ENCODE measurements around the gene CRHR2. TPM values are rescaled to one million over a fixed set of nuclear protein-coding genes. Genes with fewer than 3 reads are reported as not detected.
A peak's percentile ranks its signal among the peaks of the same experiment; 100 is the strongest.

The CRHR2 gene
- polyA plus RNA-seq, 2 of the 4 experiments (the other 2 are of a cell fraction): not detected

- FAIRE-seq (no peak), DNase-seq (ENCODE audit: low read depth in 1 of 2, low spot score in 1 of 2) (no peak), ATAC-seq (peak; percentile 27 to 51; a peak in 1 of 6 replicates)
- H3K4me3 ChIP-seq: no peak overlapping the region
- no peak overlapping the region for H3K4me2 ChIP-seq
- TF ChIP-seq ELK1 (IDR thresholded peaks at IDR 0.05; ENCODE audit: low read depth, low read length) (no peak), HOXB5 (CRISPR knock-in tag; IDR thresholded peaks at IDR 0.05) (no peak), MAFK (IDR thresholded peaks at IDR 0.05; ENCODE audit: partially characterized antibody) (peak; percentile 94)
- TF ChIP-seq, protein P1, sequence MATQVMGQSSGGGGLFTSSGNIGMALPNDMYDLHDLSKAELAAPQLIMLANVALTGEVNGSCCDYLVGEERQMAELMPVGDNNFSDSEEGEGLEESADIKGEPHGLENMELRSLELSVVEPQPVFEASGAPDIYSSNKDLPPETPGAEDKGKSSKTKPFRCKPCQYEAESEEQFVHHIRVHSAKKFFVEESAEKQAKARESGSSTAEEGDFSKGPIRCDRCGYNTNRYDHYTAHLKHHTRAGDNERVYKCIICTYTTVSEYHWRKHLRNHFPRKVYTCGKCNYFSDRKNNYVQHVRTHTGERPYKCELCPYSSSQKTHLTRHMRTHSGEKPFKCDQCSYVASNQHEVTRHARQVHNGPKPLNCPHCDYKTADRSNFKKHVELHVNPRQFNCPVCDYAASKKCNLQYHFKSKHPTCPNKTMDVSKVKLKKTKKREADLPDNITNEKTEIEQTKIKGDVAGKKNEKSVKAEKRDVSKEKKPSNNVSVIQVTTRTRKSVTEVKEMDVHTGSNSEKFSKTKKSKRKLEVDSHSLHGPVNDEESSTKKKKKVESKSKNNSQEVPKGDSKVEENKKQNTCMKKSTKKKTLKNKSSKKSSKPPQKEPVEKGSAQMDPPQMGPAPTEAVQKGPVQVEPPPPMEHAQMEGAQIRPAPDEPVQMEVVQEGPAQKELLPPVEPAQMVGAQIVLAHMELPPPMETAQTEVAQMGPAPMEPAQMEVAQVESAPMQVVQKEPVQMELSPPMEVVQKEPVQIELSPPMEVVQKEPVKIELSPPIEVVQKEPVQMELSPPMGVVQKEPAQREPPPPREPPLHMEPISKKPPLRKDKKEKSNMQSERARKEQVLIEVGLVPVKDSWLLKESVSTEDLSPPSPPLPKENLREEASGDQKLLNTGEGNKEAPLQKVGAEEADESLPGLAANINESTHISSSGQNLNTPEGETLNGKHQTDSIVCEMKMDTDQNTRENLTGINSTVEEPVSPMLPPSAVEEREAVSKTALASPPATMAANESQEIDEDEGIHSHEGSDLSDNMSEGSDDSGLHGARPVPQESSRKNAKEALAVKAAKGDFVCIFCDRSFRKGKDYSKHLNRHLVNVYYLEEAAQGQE (IDR thresholded peaks at IDR 0.05): no peak
- CTCF ChIA-PET: interaction anchor here (1.0 to 1.7 kb wide), 5 partner anchors 15 to 127 kb away, joined by 3 to 4 read pairs (median 4); no protein-coding TSS in a partner anchor
- WGBS (ENCODE audit: missing lambda C conversion rate): 92% methylated on average over 4 of the region's 4 CpGs
- H3K9me3 ChIP-seq: no peaks in the 10 kb centered on the region
- no peaks in the 10 kb centered on the region for H3K4me1 ChIP-seq
- 0 out of 6 replicates have a peak overlapping the region, but pooled peaks of 1 of the 2 experiments have one; percentile 9 for H3K27ac ChIP-seq
- POLR2A ChIA-PET: no interaction called here
Observed at GRCh38 chr7:30613366-30614325, 68.6 kb downstream of the CRHR2 start.

- ChIA-PET POLR2A (no interaction called here), CTCF (interaction anchor here (0.8 to 1.7 kb wide), 3 partner anchors 17 to 49 kb away, joined by 3 to 4 read pairs (median 3); no protein-coding TSS in a partner anchor)
- Histone ChIP-seq H3K9me3 (no peaks in the 10 kb centered on the region), H3K4me3 (no peak overlapping the region), H3K4me1 (no peaks in the 10 kb centered on the region), H3K27ac (no peak overlapping the region), H3K4me2 (no peak overlapping the region)
- ATAC-seq (no peak), DNase-seq (ENCODE audit: low read depth in 1 of 2, low spot score in 1 of 2) (no peak), FAIRE-seq (no peak)
- peak; percentile 43 for TF ChIP-seq MAFK (IDR thresholded peaks at IDR 0.05; ENCODE audit: partially characterized antibody)
- TF ChIP-seq CTCF (IDR thresholded peaks at IDR 0.05): no peak
- 88% methylated on average over 6 of the region's 6 CpGs for WGBS (ENCODE audit: missing lambda C conversion rate)
Observed at GRCh38 chr7:30612658-30613265, 69.5 kb downstream of the CRHR2 start.

DNA sequence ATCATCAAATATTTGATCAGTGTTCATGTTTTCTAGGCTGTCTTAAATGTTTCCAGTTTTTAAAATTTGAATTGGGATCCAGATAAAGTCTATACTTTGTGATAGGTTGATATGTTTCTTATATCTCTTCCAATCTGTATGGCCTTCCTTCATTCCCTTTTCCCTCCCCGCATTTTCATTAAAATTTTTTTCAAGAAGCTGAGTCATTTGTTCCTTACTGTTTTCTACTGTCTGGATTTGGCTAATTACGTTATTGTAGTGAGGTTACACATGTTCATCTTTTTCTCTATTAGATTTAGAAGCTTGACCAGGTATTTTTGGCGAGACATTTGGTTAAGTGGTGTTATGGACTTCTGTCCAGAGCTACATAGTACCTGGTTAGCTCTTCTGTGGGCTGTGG is 76.4 kb downstream of the CRHR2 start:
- no peaks in the 10 kb centered on the region for H3K4me1 ChIP-seq
- H3K9me3 ChIP-seq: no peaks in the 10 kb centered on the region
- H3K4me3 ChIP-seq: no peak overlapping the region
- DNase-seq (ENCODE audit: low read depth in 1 of 2, low spot score in 1 of 2) (no peak), ATAC-seq (no peak), FAIRE-seq (no peak)
- WGBS (ENCODE audit: missing lambda C conversion rate): 93% methylated on average over 3 of the region's 3 CpGs
- no peak overlapping the region for H3K27ac ChIP-seq
- CTCF ChIA-PET: no interaction called here
- H3K4me2 ChIP-seq: no peak overlapping the region
- POLR2A ChIA-PET: interaction anchor here (1.3 kb wide), 1 partner anchor 10 kb away, joined by 6 read pairs; no protein-coding TSS in a partner anchor
- TF ChIP-seq POLR2AphosphoS2 (conservative IDR thresholded peaks at IDR 0.05; ENCODE audit: low read length) (no peak), JUN (IDR thresholded peaks at IDR 0.05) (no peak), FOSL2 (IDR thresholded peaks at IDR 0.05) (no peak), FOSL2 (CRISPR knock-in tag; IDR thresholded peaks at IDR 0.05) (no peak), EHMT2 (IDR thresholded peaks at IDR 0.05; ENCODE audit: low read depth) (no peak), TP53 (CRISPR knock-in tag; IDR thresholded peaks at IDR 0.05) (no peak), MAFK (IDR thresholded peaks at IDR 0.05; ENCODE audit: partially characterized antibody) (no peak), HDAC2 (IDR thresholded peaks at IDR 0.05) (no peak)
- TF ChIP-seq, protein P2, sequence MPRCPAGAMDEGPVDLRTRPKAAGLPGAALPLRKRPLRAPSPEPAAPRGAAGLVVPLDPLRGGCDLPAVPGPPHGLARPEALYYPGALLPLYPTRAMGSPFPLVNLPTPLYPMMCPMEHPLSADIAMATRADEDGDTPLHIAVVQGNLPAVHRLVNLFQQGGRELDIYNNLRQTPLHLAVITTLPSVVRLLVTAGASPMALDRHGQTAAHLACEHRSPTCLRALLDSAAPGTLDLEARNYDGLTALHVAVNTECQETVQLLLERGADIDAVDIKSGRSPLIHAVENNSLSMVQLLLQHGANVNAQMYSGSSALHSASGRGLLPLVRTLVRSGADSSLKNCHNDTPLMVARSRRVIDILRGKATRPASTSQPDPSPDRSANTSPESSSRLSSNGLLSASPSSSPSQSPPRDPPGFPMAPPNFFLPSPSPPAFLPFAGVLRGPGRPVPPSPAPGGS (IDR thresholded peaks at IDR 0.05): no peak

All from A549 (cell line).